Inflammatory macrophage treated with lipopolysaccharide for 4 hours (primary cell): ENCODE data around the gene ELFN1.

Experiments used
- DNase-seq: peaks from one replicate; pipeline ENCODE4 v3.0.0-alpha.2; 2020

The ELFN1 gene

GRCh38 chr7:1696671-1697498 is 26.8 kb downstream of the ELFN1 start:
- no peak for DNase-seq

- no peak for DNase-seq
These were observed 27.5 kb downstream of the ELFN1 start for GRCh38 chr7:1697499-1698125.

DNA sequence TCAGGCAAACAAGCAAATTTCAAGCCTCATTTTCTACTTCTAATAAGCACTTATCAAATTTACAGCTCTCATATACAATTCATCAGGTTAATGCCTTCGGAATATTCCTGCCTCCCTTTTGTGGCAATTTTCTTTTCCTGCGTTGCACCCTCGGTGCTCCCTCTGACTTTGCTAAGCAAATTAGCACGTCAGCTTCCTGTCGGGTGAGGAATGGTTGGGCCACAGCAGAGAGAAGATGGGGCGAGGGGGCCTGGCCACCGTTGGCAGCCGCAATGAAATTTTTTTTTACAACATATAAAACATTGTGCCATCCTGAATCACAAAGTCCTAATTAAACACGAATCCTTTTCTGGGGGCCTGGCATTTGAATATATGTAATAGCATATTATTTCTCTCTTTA is 28.1 kb downstream of the ELFN1 start:
- DNase-seq = no peak

GRCh38 chr7:1698951-1699350 is 28.9 kb downstream of the ELFN1 start:
- DNase-seq = no peak

DNA sequence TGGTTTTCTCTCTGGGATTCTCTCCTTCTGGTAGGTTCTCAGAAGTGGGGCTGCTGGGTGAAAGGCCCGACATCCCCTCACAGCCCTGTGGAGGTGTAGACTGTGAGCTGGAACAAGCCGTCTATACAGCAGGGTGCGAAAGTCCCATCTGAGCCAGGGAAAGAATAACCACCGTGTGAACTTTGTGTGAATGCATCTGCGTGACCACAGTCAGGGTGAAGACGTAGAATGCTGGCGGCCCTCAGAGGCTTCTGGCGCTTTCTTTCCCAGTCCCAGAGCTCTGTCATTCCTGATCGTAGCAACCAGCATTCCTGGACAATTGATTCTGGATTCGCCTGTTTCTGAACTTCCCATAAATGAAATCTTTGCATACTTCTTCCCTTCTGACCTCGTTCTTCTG is 30.0 kb downstream of the ELFN1 start:
- no peak for DNase-seq

- no peak for DNase-seq
These were observed 30.7 kb downstream of the ELFN1 start for GRCh38 chr7:1700536-1701333.

DNA sequence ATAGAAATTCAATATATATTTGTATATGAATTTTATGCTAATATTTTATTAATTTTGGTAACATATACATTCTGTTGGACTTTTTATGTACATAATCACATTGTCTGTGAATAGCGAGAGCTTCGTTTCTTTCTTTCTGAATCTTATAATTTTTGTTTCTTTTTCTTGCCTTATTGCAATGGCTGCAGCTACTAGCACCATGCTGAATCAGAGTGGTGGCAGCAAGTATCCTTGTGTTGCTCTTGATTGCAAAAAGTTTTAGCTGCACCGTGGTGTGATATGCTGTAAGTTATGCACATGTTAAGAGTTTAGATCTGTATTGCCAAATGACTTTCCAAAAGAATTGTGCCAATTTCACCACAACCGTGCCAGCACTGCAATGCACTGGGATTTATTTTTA is 32.6 kb downstream of the ELFN1 start:
- no peak for DNase-seq

DNA sequence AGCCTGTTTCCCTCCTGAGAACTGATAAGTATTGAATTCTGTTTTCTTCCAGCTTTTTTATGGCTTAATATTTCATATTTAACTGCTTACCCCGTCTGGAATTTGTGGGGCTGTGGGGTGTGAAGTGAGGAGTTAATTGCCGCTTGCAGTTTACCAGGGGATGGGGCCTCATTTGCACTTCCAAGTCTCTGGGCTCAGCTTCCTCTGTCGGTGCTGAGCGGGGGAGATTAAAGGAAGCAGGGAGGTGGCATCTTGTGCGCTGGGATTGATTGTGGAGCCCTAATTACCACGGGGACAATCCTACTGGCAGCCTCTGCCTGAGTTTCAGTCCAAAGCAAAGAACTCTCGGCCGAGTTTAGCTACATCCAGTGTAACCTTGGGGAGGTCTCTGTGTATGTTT is 33.4 kb downstream of the ELFN1 start:
- DNase-seq = no peak

DNA sequence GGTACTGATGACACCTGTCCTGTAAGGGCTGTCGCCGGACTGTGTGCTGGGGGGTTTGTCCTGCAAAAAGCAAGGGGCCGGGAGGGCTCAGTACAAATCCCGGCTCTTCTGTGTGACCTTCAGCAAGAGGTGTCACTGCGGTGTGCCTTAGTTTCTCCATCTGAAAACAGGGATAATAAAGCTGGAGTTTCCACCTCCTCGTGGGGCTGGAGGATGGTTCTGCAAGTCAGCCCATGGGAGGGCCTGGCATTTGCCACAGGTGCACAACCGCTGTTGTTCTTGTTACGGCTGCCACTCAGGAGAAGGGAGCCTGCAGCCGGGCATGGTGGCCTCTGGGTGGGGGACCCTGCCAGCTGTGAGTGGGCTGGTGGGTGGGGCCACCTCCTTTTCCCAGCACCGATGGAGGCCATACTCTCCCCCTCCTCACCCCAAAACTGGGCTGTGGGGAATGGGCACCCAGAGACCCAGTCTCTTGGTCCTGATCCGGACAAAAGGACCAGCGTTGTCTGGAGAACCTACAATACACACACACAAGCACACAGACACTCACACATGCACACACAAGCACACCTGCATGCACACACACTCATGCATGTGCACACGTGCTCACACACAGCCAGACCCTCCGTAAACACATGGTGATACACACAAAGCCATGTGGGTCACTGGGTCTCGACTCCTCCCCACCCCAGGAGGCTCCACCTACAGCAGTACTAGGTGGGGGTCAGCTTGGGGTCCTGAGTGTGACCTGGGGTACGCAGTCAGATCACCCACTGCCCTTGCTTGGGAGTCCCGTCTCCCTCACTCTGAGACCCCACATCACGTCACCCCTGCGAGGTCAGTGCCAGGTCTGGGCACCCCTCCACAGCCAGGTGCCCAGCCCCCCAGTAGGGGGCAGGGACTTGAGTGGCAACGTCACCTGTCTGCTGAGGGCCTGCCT is 34.1 kb downstream of the ELFN1 start:
- no peak for DNase-seq

GRCh38 chr7:1704811-1705738 is 35.0 kb downstream of the ELFN1 start:
- no peak for DNase-seq

DNA sequence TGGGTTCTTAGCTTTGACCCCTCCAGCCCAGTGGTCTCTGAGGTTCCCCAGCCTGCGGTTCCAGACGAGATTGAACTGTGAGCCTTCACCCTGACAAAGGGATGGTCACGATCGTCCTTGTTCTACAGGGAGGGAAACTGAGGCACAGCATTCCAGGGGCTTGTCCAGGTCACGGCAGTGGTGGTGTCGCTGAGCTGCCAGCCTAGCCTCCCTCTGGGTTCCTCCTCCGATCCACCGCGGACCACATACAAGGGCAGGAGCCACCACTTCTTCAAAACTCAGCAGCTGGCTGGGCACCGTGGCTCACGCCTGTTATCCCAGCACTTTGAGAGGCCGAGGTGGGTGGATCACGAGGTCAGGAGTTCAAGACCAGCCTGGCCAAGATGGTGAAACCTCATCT is 35.8 kb downstream of the ELFN1 start:
- DNase-seq = no peak

DNA sequence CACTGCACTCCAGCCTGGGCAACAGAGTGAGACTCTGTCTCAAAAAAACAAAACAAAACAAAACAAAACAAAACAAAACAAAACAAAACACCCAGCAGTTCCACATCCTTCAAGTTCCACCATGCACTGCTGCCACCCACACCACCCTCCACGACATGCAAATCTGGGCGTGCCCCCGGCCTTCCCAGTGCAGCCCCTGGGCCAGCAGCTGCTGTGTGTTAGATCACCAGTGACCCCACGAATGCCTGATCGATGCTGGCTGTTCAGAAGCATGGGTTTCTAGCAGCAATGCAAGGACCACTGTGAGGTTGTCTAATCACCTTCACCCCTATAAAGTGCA is 36.3 kb downstream of the ELFN1 start:
- DNase-seq = no peak

DNA sequence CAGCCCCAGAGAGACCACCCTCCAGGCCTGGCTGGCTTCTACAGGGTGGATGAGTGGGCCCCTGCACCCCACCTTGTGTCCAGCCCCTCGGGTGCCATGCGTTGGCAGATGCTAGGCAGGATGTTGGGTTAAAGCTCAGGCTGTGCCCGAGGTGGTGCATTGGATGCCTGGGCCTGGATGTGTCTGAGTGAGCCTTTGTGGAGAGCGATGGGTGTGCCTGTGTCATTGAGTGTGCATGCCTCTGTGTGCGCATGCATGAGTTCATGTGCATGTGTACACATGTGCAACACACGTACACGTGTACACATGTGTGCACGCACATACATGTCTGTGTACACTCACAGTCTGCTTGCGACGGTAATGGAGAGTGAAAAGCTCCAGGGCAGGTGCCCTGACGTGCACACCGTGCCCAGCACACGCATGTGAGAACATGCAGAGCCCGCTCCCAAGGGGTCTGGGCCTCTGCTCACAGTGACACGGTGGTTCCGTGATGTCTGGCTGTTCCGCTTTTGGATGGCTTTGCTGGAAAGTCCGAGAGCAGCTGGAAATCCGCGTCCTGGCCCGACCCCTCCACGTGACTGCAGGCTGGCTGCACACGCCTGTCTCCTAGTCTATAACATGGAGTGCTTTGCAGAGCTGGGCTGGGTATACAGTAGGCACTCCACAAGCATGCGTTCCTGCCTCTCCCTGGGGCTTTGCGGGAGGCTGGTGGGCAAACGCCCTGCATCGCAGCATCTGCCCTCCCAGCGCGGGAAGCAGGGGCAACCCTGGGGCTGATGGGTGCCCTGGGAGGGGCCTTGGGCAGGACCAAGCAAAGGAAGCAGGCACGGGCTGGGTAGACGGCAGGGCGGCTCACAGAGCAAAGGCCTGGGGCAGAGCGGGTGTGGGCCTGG is 36.9 kb downstream of the ELFN1 start:
- no peak for DNase-seq

- no peak for DNase-seq
These were observed 37.9 kb downstream of the ELFN1 start for GRCh38 chr7:1707756-1708595.

DNA sequence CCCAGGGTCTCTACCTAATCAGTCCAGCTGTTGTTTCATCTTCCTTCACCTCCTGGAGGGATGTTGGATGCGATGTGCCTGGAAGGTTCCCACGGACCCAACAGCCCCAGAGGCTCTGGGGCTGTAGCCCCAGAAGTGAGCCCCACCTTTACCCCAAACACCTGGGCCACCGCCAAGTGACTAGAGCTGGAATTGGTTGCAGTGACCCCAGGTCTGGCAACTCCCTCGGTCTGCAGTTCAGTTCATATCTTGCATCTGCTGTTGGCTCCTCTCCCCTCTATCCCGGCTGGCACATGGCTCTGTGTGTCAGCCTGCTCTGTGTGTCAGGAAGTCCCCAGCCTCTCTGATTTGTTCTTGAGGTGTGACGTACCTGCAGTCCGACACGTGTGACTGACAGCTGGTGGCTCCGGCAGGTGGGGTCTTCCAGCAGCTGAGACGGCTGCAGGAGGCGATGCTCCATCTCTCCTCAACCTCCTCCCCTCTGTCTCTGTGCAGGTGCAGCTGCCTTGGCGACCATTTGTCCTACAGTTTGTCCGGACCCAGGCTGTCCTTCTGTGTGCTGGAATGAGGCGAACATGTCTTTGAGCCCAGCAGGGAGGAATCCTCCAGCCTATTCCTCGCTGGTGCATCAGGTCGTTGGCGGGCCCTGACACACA is 38.6 kb downstream of the ELFN1 start:
- no peak for DNase-seq

- no peak for DNase-seq
These were observed 39.2 kb downstream of the ELFN1 start for GRCh38 chr7:1709281-1709680.

GRCh38 chr7:1709900-1710299 is 39.8 kb downstream of the ELFN1 start:
- DNase-seq = no peak

DNA sequence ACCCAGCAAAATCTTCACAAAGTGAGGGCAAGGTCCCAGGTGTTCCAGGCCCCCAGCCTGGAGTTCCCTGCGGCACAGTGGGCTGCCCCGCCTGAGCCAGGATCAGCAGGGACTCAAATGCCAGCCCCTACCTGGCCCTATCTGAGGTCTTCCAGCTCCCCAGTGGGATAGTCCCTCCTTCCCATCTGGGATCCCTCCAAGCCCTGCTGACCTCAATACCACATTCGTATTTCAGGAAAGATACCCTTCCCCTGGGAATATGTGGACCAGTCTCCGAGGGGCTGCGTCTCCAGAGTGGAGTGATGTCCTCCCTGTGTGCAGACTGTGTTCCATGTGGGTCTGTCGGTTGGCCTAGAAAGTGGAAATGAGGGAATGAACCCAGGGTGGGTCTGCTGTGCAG is 40.9 kb downstream of the ELFN1 start:
- DNase-seq = no peak

GRCh38 chr7:1712907-1713501 is 42.9 kb downstream of the ELFN1 start:
- no peak for DNase-seq
